ENCODE results near the gene MBP.

MBP gene

GRCh38 chr18:77118256-77119090 is 14.1 kb downstream of the MBP start:
- Histone ChIP-seq H3K36me3 (ENCODE audit: insufficient read depth, low read length) (peaks cover 53% of the 10 kb centered on the region; the same call in 1 of the 2 replicates), H3K9ac (ENCODE audit: low read length) (no peak overlapping the region; the same call in 1 of the 2 replicates), H3K4me2 (ENCODE audit: low read length) (no peak overlapping the region; the same call in 1 of the 2 replicates), H3K4me3 (ENCODE audit: low read depth, low read length, poor library complexity, severe bottlenecking) (no peak overlapping the region), H3K27me3 (ENCODE audit: insufficient read depth, low read length) (no peaks in the 10 kb centered on the region), H4K20me1 (ENCODE audit: insufficient read depth, low read length) (no peaks in the 10 kb centered on the region), H3K27ac (ENCODE audit: low read depth, low read length, poor library complexity, severe bottlenecking) (peak overlapping the region; percentile 82), H3K9me2 (ENCODE audit: low read depth, low read length) (no peaks in the 10 kb centered on the region), H3K79me2 (ENCODE audit: insufficient read depth, low read length) (peaks cover 55% of the 10 kb centered on the region), H3F3A (ENCODE audit: insufficient read depth, low read length) (peaks cover 6% of the 10 kb centered on the region; the same call in 1 of the 2 replicates), H2AFZ (ENCODE audit: low read length) (no peak overlapping the region), H3K4me1 (ENCODE audit: insufficient read depth, low read length, severe bottlenecking) (peaks cover 46% of the 10 kb centered on the region), H3K9me3 (ENCODE audit: low read length) (no peaks in the 10 kb centered on the region)
- TF ChIP-seq, protein P1, sequence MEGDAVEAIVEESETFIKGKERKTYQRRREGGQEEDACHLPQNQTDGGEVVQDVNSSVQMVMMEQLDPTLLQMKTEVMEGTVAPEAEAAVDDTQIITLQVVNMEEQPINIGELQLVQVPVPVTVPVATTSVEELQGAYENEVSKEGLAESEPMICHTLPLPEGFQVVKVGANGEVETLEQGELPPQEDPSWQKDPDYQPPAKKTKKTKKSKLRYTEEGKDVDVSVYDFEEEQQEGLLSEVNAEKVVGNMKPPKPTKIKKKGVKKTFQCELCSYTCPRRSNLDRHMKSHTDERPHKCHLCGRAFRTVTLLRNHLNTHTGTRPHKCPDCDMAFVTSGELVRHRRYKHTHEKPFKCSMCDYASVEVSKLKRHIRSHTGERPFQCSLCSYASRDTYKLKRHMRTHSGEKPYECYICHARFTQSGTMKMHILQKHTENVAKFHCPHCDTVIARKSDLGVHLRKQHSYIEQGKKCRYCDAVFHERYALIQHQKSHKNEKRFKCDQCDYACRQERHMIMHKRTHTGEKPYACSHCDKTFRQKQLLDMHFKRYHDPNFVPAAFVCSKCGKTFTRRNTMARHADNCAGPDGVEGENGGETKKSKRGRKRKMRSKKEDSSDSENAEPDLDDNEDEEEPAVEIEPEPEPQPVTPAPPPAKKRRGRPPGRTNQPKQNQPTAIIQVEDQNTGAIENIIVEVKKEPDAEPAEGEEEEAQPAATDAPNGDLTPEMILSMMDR (IDR thresholded peaks at IDR 0.05; ENCODE audit: low read length): no peak
- TF ChIP-seq EZH2 (IDR thresholded peaks at IDR 0.05; ENCODE audit: borderline replicate concordance, low read length): no peak

DNA sequence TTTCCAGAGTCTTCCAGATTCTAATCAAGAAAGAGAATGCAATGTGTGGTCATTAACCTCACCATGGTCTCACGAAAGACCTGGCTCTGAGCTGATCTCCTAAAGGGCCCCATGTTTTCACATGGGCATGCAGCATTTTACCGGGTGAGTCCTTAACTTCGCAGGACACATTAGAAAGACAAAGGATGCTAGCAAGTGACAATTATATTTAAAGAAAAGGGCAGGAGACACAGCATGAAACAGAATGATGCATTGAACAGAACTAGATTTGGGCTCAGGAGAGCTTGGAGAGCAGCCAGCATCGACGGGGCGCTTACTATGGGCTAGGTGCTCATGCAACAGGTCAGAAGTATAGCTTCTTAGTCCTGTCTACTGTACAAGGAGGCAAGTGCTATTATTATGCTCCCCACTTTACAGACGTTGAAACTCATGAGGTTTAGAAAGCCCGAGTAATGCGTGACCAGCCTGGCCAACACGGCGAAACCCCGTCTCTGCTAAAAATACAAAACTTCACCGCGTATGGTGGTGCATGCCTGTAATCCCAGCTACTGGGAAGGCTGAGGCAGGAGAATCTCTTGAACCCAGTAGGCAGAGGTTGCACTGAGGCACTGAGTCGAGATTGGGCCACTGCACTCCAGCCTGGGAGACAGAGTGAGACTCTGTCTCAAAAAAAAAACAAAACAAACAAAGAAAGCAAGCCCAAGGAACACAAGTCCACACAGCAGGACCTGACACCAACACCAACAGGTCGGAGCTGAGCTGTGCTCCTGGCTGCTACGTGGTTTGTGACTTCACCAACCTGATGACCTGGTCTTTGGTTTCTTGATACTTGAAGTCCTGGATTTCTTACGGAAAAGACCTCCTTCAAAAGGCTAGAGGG is 16.1 kb downstream of the MBP start:
- TF ChIP-seq EZH2 (IDR thresholded peaks at IDR 0.05; ENCODE audit: borderline replicate concordance, low read length): no peak
- TF ChIP-seq, protein P1 (IDR thresholded peaks at IDR 0.05; ENCODE audit: low read length): no peak
- H3K9me3 ChIP-seq (ENCODE audit: low read length): no peaks in the 10 kb centered on the region
- H3K36me3 ChIP-seq (ENCODE audit: insufficient read depth, low read length): peaks cover 62% of the 10 kb centered on the region; the same call in 1 of the 2 replicates
- no peak overlapping the region for H3K9ac ChIP-seq (ENCODE audit: low read length)
- H3K9me2 ChIP-seq (ENCODE audit: low read depth, low read length): no peaks in the 10 kb centered on the region
- peaks cover 38% of the 10 kb centered on the region for H3K79me2 ChIP-seq (ENCODE audit: insufficient read depth, low read length)
- H4K20me1 ChIP-seq (ENCODE audit: insufficient read depth, low read length): no peaks in the 10 kb centered on the region
- H3K27me3 ChIP-seq (ENCODE audit: insufficient read depth, low read length): no peaks in the 10 kb centered on the region
- H3F3A ChIP-seq (ENCODE audit: insufficient read depth, low read length): no peaks in the 10 kb centered on the region
- H3K4me2 ChIP-seq (ENCODE audit: low read length): no peak overlapping the region
- H3K4me1 ChIP-seq (ENCODE audit: insufficient read depth, low read length, severe bottlenecking): peaks cover 26% of the 10 kb centered on the region
- H2AFZ ChIP-seq (ENCODE audit: low read length): no peak overlapping the region
- no peak overlapping the region for H3K27ac ChIP-seq (ENCODE audit: low read depth, low read length, poor library complexity, severe bottlenecking)
- no peak overlapping the region for H3K4me3 ChIP-seq (ENCODE audit: low read depth, low read length, poor library complexity, severe bottlenecking)

GRCh38 chr18:77115192-77115953 is 17.2 kb downstream of the MBP start:
- no peaks in the 10 kb centered on the region for H3F3A ChIP-seq (ENCODE audit: insufficient read depth, low read length)
- peak overlapping the region; percentile 5 for H3K27ac ChIP-seq (ENCODE audit: low read depth, low read length, poor library complexity, severe bottlenecking)
- H3K27me3 ChIP-seq (ENCODE audit: insufficient read depth, low read length): no peaks in the 10 kb centered on the region
- TF ChIP-seq EZH2 (IDR thresholded peaks at IDR 0.05; ENCODE audit: borderline replicate concordance, low read length): no peak
- TF ChIP-seq, protein P1 (IDR thresholded peaks at IDR 0.05; ENCODE audit: low read length): no peak
- no peak overlapping the region for H3K4me2 ChIP-seq (ENCODE audit: low read length)
- no peaks in the 10 kb centered on the region for H4K20me1 ChIP-seq (ENCODE audit: insufficient read depth, low read length)
- H3K4me3 ChIP-seq (ENCODE audit: low read depth, low read length, poor library complexity, severe bottlenecking): no peak overlapping the region
- peaks cover 28% of the 10 kb centered on the region for H3K79me2 ChIP-seq (ENCODE audit: insufficient read depth, low read length)
- H3K36me3 ChIP-seq (ENCODE audit: insufficient read depth, low read length): peaks cover 65% of the 10 kb centered on the region; the same call in 1 of the 2 replicates
- H2AFZ ChIP-seq (ENCODE audit: low read length): no peak overlapping the region
- no peak overlapping the region for H3K9ac ChIP-seq (ENCODE audit: low read length)
- H3K9me2 ChIP-seq (ENCODE audit: low read depth, low read length): no peaks in the 10 kb centered on the region
- H3K9me3 ChIP-seq (ENCODE audit: low read length): no peaks in the 10 kb centered on the region
- H3K4me1 ChIP-seq (ENCODE audit: insufficient read depth, low read length, severe bottlenecking): peaks cover 24% of the 10 kb centered on the region
